Prostate gland (tissue), 2 donors: Measurements from ENCODE around the gene SH3PXD2A.

Experiments used
- POLR2AphosphoS5 ChIP-seq: sonication (generic); formaldehyde crosslinking; IDR thresholded peaks from one replicate; pipeline ENCODE4 v1.6.1; 2017; ENCODE audit warnings: antibody characterized with exemption
- TF ChIP-seq, protein P1 (sequence below), 4 experiments: fragments of 200-600 bp in 2 of 4; fragments of 450-650 bp in 2 of 4; sonication (generic) in 2 of 4; IDR thresholded peaks; 1 replicate in 3 of 4; 2 replicates in 1 of 4; pipeline ENCODE4 v1.5.1; 2016 to 2019; ENCODE audit warnings: antibody characterized with exemption in 4 of 4, mild to moderate bottlenecking in 2 of 4, moderate library complexity in 2 of 4

DNA sequence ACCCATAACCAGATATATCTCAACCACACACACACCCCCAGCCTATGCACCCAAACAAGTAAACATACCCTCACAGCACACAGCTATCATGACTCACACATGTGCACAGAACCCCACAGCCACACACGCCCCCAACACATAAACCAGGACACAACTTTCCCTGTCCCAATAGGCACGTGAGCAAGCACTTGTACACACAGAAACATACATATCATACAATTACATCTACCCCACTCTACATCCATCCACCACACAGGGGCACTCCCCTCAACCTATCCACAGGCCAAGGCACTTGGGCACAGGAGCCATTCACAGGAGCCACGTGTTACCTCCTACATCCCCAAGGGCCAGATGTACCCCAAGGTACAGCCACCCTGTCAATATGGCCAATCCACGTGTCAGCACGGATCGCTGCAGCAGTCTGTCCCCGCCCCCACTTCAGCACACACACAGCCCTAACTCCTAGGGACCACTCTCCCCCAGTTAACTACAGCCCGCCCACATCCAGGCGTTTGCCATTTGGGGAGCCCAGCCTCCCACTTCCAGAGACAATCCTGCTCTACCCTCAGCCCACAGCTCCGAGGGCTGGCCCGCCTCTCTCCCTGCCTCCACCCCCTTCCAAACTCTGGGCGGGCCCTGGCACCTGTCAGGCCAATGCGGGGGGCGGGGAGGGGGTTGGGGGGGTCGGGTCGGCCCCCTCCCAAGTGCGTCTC is 163.5 kb downstream of the SH3PXD2A start:
- TF ChIP-seq, protein P1, sequence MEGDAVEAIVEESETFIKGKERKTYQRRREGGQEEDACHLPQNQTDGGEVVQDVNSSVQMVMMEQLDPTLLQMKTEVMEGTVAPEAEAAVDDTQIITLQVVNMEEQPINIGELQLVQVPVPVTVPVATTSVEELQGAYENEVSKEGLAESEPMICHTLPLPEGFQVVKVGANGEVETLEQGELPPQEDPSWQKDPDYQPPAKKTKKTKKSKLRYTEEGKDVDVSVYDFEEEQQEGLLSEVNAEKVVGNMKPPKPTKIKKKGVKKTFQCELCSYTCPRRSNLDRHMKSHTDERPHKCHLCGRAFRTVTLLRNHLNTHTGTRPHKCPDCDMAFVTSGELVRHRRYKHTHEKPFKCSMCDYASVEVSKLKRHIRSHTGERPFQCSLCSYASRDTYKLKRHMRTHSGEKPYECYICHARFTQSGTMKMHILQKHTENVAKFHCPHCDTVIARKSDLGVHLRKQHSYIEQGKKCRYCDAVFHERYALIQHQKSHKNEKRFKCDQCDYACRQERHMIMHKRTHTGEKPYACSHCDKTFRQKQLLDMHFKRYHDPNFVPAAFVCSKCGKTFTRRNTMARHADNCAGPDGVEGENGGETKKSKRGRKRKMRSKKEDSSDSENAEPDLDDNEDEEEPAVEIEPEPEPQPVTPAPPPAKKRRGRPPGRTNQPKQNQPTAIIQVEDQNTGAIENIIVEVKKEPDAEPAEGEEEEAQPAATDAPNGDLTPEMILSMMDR (IDR thresholded peaks at IDR 0.05): no peak
- no peak for TF ChIP-seq POLR2AphosphoS5
